RWPE2 (cell line): Measurements from ENCODE around the gene RAD51C.
"Not testable (repeated sequence)": the region's sequence is repeated elsewhere in the genome, so short reads cannot be mapped to it uniquely, and the experiment has no call there.

Source experiments
- ATAC-seq: fragments of 200-7000 bp; cut with Tn5 transposase; 3 replicates; pipeline ENCODE4 v1.9.1; 2021; ENCODE audit warnings: low read depth
- DNase-seq: peaks from one replicate; pipeline ENCODE4 v3.0.0-alpha.2; 2020; ENCODE audit warnings: low spot score
- H3K27ac ChIP-seq: fragments of 450-650 bp; 2 replicates; pipeline ENCODE4 v1.5.1; 2017; ENCODE audit warnings: mild to moderate bottlenecking; ENCODE audit not compliant: poor library complexity, severe bottlenecking
- H3K27me3 ChIP-seq: fragments of 250-450 bp; sonication (Bioruptor Pico); 2 replicates; pipeline ENCODE4 v1.5.1; 2021; ENCODE audit warnings: mild to moderate bottlenecking, moderate library complexity; ENCODE audit not compliant: insufficient read depth, poor library complexity, severe bottlenecking
- H3K36me3 ChIP-seq: fragments of 250-450 bp; sonication (Bioruptor Pico); 2 replicates; pipeline ENCODE4 v1.5.1; 2020; ENCODE audit warnings: low read depth, mild to moderate bottlenecking, moderate library complexity
- H3K4me1 ChIP-seq: fragments of 250-450 bp; sonication (Bioruptor Pico); 2 replicates; pipeline ENCODE4 v1.5.1; 2021; ENCODE audit warnings: mild to moderate bottlenecking, moderate library complexity; ENCODE audit not compliant: insufficient read depth, poor library complexity, severe bottlenecking
- H3K4me3 ChIP-seq: fragments of 250-450 bp; sonication (Bioruptor Pico); 2 replicates; pipeline ENCODE4 v1.5.1; 2021; ENCODE audit warnings: mild to moderate bottlenecking, moderate library complexity; ENCODE audit not compliant: severe bottlenecking
- H3K9me3 ChIP-seq: fragments of 250-450 bp; sonication (Bioruptor Pico); 2 replicates; pipeline ENCODE4 v1.5.1; 2021; ENCODE audit warnings: mild to moderate bottlenecking, moderate library complexity; ENCODE audit not compliant: severe bottlenecking
- TF ChIP-seq, protein P1 (sequence below): fragments of 450-650 bp; IDR thresholded peaks from one replicate; pipeline ENCODE4 v1.5.1; 2017; ENCODE audit warnings: mild to moderate bottlenecking, moderate library complexity; ENCODE audit not compliant: poor library complexity, severe bottlenecking

The RAD51C gene

DNA sequence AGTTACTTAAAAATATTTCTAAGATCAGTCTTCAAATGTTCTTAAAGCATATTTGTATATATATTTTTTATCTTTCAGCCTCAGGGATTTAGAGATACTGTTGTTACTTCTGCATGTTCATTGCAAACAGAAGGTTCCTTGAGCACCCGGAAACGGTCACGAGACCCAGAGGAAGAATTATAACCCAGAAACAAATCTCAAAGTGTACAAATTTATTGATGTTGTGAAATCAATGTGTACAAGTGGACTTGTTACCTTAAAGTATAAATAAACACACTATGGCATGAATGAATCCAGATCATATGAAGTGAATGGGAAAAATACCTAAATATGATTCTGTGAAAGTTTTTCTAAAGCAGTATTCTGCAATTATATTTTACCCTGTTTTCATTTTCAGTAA is 41.6 kb downstream of the RAD51C start:
- H3K9me3 ChIP-seq, result no peaks in the 10 kb centered on the region
- peaks cover 11% of the 10 kb centered on the region; the same call in 1 of the 2 replicates for H3K36me3 ChIP-seq
- H3K4me1 ChIP-seq, result no peaks in the 10 kb centered on the region
- DNase-seq (no peak), ATAC-seq (no peak)
- no peaks in the 10 kb centered on the region for H3K27me3 ChIP-seq
- H3K4me3 ChIP-seq, result no peak overlapping the region
- TF ChIP-seq, protein P1, sequence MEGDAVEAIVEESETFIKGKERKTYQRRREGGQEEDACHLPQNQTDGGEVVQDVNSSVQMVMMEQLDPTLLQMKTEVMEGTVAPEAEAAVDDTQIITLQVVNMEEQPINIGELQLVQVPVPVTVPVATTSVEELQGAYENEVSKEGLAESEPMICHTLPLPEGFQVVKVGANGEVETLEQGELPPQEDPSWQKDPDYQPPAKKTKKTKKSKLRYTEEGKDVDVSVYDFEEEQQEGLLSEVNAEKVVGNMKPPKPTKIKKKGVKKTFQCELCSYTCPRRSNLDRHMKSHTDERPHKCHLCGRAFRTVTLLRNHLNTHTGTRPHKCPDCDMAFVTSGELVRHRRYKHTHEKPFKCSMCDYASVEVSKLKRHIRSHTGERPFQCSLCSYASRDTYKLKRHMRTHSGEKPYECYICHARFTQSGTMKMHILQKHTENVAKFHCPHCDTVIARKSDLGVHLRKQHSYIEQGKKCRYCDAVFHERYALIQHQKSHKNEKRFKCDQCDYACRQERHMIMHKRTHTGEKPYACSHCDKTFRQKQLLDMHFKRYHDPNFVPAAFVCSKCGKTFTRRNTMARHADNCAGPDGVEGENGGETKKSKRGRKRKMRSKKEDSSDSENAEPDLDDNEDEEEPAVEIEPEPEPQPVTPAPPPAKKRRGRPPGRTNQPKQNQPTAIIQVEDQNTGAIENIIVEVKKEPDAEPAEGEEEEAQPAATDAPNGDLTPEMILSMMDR, result no peak
- H3K27ac ChIP-seq, result no peak overlapping the region

DNA sequence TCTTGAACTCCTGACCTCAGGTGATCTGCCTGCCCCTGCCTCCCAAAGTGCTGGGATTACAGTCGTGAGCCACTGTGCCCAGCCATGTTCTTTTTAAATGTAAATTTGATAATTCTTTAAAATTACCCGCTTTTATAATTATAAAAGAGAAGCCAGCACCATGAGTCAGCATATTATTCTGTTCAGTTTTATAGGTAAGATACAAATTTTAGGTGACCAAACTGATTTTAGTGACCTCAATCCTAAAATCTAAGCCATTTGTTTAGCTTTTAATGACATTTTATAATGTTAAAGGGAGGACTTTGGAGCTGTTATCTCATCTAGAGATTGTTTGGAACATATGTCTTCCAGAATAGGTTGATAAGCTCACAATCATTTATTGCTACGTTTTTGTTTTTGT is 42.4 kb downstream of the RAD51C start:
- no peaks in the 10 kb centered on the region for H3K4me1 ChIP-seq
- no peak overlapping the region for H3K27ac ChIP-seq
- no peak for ATAC-seq
- H3K9me3 ChIP-seq, result no peaks in the 10 kb centered on the region
- TF ChIP-seq, protein P1, result no peak
- H3K27me3 ChIP-seq, result no peaks in the 10 kb centered on the region
- DNase-seq, result no peak
- no peak overlapping the region for H3K4me3 ChIP-seq
- peaks cover 11% of the 10 kb centered on the region; the same call in 1 of the 2 replicates for H3K36me3 ChIP-seq

DNA sequence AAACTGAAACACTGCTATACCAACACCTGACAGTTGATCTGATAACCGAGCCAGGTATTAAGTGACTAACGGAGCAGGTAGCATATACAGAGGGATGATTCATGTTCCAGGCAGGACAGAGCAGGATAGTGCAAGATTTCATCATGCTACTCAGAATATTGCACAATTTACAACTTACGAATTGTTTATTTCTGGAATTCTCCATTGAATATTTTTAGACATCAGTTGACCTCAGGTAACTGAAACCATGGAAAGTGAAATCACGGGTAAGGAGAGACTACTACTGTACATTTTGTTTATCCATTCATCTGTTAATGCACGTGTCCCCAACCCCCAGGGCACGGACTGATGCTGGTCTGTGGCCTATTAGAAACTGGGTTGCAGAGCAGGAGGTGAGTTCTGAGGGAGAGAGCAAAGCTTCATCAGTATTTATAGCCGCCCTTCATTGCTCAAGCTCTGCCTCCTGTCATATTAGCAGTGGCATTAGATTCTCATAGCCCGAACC is 48.8 kb downstream of the RAD51C start:
- Histone ChIP-seq H3K27ac (no peak overlapping the region), H3K27me3 (no peaks in the 10 kb centered on the region), H3K9me3 (no peaks in the 10 kb centered on the region), H3K36me3 (no peaks in the 10 kb centered on the region), H3K4me3 (no peak overlapping the region), H3K4me1 (peaks cover 11% of the 10 kb centered on the region)
- ATAC-seq (peak; percentile 100), DNase-seq (no peak)
- TF ChIP-seq, protein P1, result no peak

DNA sequence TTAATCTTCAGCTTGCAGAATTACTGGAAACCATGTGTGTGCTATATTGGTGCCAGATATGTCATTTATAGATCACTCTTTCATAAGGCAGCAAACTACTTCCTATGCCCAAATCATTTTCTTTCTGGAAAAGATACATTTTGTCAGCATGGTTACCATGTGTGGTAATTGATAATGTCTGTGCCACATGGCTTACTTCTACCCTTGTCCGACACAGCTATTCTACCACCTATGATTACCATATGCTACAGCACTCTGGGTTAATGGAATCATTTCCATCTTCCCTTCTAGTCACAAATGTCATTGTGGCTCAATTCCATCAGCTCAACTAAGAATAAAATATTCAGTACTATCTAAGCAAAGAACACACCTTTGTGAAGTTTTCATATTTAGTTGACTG is 55.3 kb downstream of the RAD51C start:
- H3K9me3 ChIP-seq, result no peaks in the 10 kb centered on the region
- TF ChIP-seq, protein P1, result no peak
- no peak for ATAC-seq

DNA sequence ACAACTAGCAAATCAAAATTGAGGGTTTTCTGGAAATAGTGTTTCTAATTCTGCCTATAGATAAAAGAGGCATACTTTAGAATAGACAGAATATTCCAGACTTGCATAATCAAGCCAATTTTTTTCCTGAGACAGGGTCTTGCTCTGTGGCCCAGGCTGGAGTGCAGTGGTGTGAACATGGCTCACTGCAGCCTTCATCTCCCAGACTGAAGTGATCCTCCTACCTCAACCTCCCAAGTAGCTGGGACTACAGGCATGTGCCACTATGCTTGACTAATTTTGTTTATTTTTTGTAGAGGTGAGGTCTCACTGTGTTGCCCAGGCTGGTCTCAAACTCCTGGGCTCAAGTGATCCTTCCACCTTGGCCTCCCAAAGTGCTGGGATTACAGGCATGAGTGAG is 57.2 kb downstream of the RAD51C start:
- H3K27ac ChIP-seq, H3K4me3 ChIP-seq, H3K27me3 ChIP-seq, ATAC-seq, H3K9me3 ChIP-seq, DNase-seq, H3K4me1 ChIP-seq, H3K36me3 ChIP-seq: not testable (repeated sequence)

More for the DNA sequence above, 55.3 kb downstream of the RAD51C start:
- H3K27ac ChIP-seq, result no peak overlapping the region
- no peak for DNase-seq
- H3K27me3 ChIP-seq, result no peaks in the 10 kb centered on the region
- H3K4me1 ChIP-seq, result no peaks in the 10 kb centered on the region
- H3K36me3 ChIP-seq, result no peaks in the 10 kb centered on the region
- H3K4me3 ChIP-seq, result no peak overlapping the region
